Tracheal epithelial cell (primary cell): ENCODE data around the gene NPTX2. TPM values are rescaled to one million over a fixed set of nuclear protein-coding genes. Genes with fewer than 3 reads are reported as not detected.

ENCODE experiments used
- total RNA-seq: library from RNA; depleted of rRNA; stranded (reverse); fragments of >200 nt; gene quantifications from 2 replicates; pipeline ENCODE4 v1.2.1, GENCODE V29; 2014

NPTX2 gene
- under 0.01 TPM in 1 of 2 replicates, not detected in the other for total RNA-seq

GRCh38 chr7:98617051-98617959 is at the start of gene NPTX2:
Gene NPTX2 (plus strand): TSS chr7:98617285. CDS start chr7:98617462, 177 bp downstream.

Other genes with a start within 250 kb of the NPTX2 start
- gene BAIAP2L1, start 216.2 kb upstream of the NPTX2 start, total RNA-seq = 21.9 and 25.6 TPM in 2 replicates